A549 (cell line): ENCODE measurements around the gene UNC5C. TPM values are rescaled to one million over a fixed set of nuclear protein-coding genes. Genes with fewer than 3 reads are reported as not detected.

ENCODE experiments used
- ATAC-seq, 2 experiments: fragments of 200-7000 bp in 1 of 2; fragments of >200 bp in 1 of 2; cut with Nextera tagmentation in 1 of 2; cut with Tn5 transposase in 1 of 2; 3 replicates each; pipeline versions ENCODE4 v1.8.0 to v1.9.1; 2018 to 2020; ENCODE audit warnings: mild to moderate bottlenecking in 1 of 2, moderate library complexity in 1 of 2
- CTCF ChIA-PET: fragments of 300-600 bp; sonication (Branson Sonifier 250); formaldehyde crosslinking; extraction: SDS; loops from one replicate; lab custom pipeline; 2021; ENCODE audit warnings: antibody characterized with exemption, inconsistent platforms; lab: Yijun Ruan, JAX
- POLR2A ChIA-PET: fragments of 350-600 bp; formaldehyde crosslinking; extraction: SDS; loops from one replicate; lab custom pipeline; 2021; ENCODE audit warnings: antibody characterized with exemption, inconsistent platforms; lab: Yijun Ruan, JAX
- DNase-seq, 2 experiments: peaks; one replicate each; pipeline versions ENCODE4 v3.0.0 to v3.0.0-alpha.2; 2011 to 2016; ENCODE audit warnings: low read depth in 1 of 2, low spot score in 1 of 2
- FAIRE-seq: peaks from 2 replicates; lab custom pipeline; 2011; peaks lifted over from hg19 to GRCh38; lab: Jason Lieb, UNC
- H3K27ac ChIP-seq, 2 experiments: fragments of >200 bp; sonication (Bioruptor Twin); formaldehyde crosslinking; 3 replicates each; pipeline ENCODE4 v1.5.1; 2016 to 2017
- H3K4me1 ChIP-seq: fragments of >200 bp; sonication (Bioruptor Twin); formaldehyde crosslinking; 3 replicates; pipeline ENCODE4 v1.6.1; 2016
- H3K4me2 ChIP-seq: fragments of >200 bp; sonication (Bioruptor Twin); formaldehyde crosslinking; 3 replicates; pipeline ENCODE4 v1.6.1; 2016
- H3K4me3 ChIP-seq: fragments of >200 bp; sonication (Bioruptor Twin); formaldehyde crosslinking; 3 replicates; pipeline ENCODE4 v1.5.1; 2016
- H3K9me3 ChIP-seq: fragments of >200 bp; sonication (Bioruptor Twin); formaldehyde crosslinking; 3 replicates; pipeline ENCODE4 v1.6.1; 2016
- CBX8 ChIP-seq: fragments of 200-600 bp; sonication (generic); IDR thresholded peaks from 2 replicates; pipeline ENCODE4 v1.6.1; 2016
- EHF ChIP-seq: fragments of 250-450 bp; sonication (Bioruptor Pico); IDR thresholded peaks from 2 replicates; pipeline ENCODE4 v1.5.0; 2020; ENCODE audit warnings: mild to moderate bottlenecking
- ELK1 ChIP-seq: fragments of 150-350 bp; IDR thresholded peaks from 2 replicates; pipeline ENCODE4 v1.6.1; 2014; ENCODE audit warnings: low read depth, mild to moderate bottlenecking, low read length
- FOSB ChIP-seq: fragments of 250-450 bp; sonication (Bioruptor Pico); IDR thresholded peaks from 2 replicates; pipeline ENCODE4 v1.5.0; 2020; ENCODE audit warnings: mild to moderate bottlenecking, moderate library complexity
- HMGXB4 ChIP-seq: fragments of 250-450 bp; sonication (Bioruptor Pico); IDR thresholded peaks from 2 replicates; pipeline ENCODE4 v1.5.0; 2021; ENCODE audit warnings: mild to moderate bottlenecking, moderate library complexity, borderline replicate concordance
- JUN ChIP-seq, 2 experiments: fragments of >200 bp; sonication (Bioruptor Twin); formaldehyde crosslinking; IDR thresholded peaks; 2 replicates in 1 of 2; 3 replicates in 1 of 2; pipeline ENCODE4 v1.6.1; 2016 to 2017
- JUNB ChIP-seq: fragments of >200 bp; sonication (Bioruptor Twin); formaldehyde crosslinking; IDR thresholded peaks from 2 replicates; pipeline ENCODE4 v1.6.1; 2016
- KDM1A ChIP-seq: fragments of 200-600 bp; sonication (generic); IDR thresholded peaks from 2 replicates; pipeline ENCODE4 v1.6.1; 2016; ENCODE audit warnings: low read depth, mild to moderate bottlenecking
- MAZ ChIP-seq: fragments of 150-350 bp; IDR thresholded peaks from 2 replicates; pipeline ENCODE4 v1.6.1; 2014; ENCODE audit warnings: antibody characterized with exemption, low read depth, low read length, borderline replicate concordance
- POLR2A ChIP-seq: IDR thresholded peaks from 2 replicates; pipeline ENCODE4 v1.6.1; 2012; ENCODE audit warnings: mild to moderate bottlenecking, low read length
- TFCP2L1 ChIP-seq: fragments of 250-450 bp; sonication (Bioruptor Pico); IDR thresholded peaks from 2 replicates; pipeline ENCODE4 v1.5.0; 2021; ENCODE audit warnings: mild to moderate bottlenecking
- ZFP36 ChIP-seq: fragments of 450-650 bp; IDR thresholded peaks from 2 replicates; pipeline ENCODE4 v1.6.1; 2014; ENCODE audit warnings: borderline replicate concordance; ENCODE audit not compliant: partially characterized antibody
- WGBS: methylation state at CpG from one replicate; pipeline ENCODE4 v1.1.6; 2017; ENCODE audit errors: missing lambda C conversion rate; 5-methylcytosine and 5-hydroxymethylcytosine counted together
- polyA plus RNA-seq, 4 experiments: library from polyadenylated mRNA; depleted of rRNA in 3 of 4; stranded (reverse); fragments of >200 nt; fragmentation: RNase III in 1 of 4; extraction: RNeasy Plus Mini Kit Qiagen cat#74134 plus additional on column Dnase treatment in 1 of 4; gene quantifications; 2 replicates in 3 of 4; 3 replicates in 1 of 4; pipeline ENCODE4 v1.2.3, GENCODE V29; 2011 to 2017
- TF ChIP-seq, protein P1 (sequence below): fragments of >200 bp; sonication (Bioruptor Twin); formaldehyde crosslinking; IDR thresholded peaks from 2 replicates; pipeline ENCODE4 v1.6.1; 2016
- TF ChIP-seq, protein P2 (sequence below): fragments of 200-600 bp; sonication (generic); IDR thresholded peaks from 2 replicates; pipeline ENCODE4 v1.6.1; 2016; ENCODE audit warnings: antibody characterized with exemption, mild to moderate bottlenecking, moderate library complexity
- TF ChIP-seq, protein P3 (sequence below): fragments of 250-450 bp; sonication (Bioruptor Pico); IDR thresholded peaks from 2 replicates; pipeline ENCODE4 v1.5.0; 2020; ENCODE audit warnings: low read depth, mild to moderate bottlenecking, moderate library complexity

UNC5C gene
- polyA plus RNA-seq, 2 of the 4 experiments (the other 2 are of a cell fraction), result 0.13 TPM; not detected in 1

DNA sequence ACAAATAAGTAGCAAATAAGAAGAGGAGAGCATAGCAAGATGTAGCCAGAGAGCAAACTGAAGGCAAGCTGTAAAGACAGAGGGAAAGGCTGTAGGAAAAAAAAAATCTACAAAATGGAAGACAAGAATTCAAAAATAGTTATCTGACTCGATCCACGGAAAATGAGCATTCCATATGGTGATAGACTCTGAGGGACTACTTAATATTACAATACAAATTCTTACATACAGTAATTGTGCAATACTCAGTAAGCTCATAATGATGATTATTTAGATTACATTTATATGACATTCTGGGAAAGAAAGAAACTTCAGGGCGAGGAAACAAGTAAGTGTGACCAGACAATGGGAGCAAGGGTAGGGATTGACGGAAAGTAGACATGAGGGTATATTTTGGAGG, 102.6 kb downstream of the UNC5C start:
- Histone ChIP-seq H3K4me2 (no peak overlapping the region), H3K4me1 (no peaks in the 10 kb centered on the region), H3K9me3 (no peaks in the 10 kb centered on the region)
- no peak for DNase-seq
- TF ChIP-seq, protein P1, sequence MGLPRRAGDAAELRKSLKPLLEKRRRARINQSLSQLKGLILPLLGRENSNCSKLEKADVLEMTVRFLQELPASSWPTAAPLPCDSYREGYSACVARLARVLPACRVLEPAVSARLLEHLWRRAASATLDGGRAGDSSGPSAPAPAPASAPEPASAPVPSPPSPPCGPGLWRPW, result no peak
- TF ChIP-seq TFCP2L1 (no peak), POLR2A (no peak), ZFP36 (no peak), HMGXB4 (CRISPR knock-in tag) (no peak), EHF (CRISPR knock-in tag) (no peak), MAZ (no peak), JUN (IDR thresholded peaks at IDR 0.05) (no peak)
- TF ChIP-seq, all 56 proteins: peak for 0
- ATAC-seq, result no peak
- 92% methylated on average over 4 of the region's 4 CpGs for WGBS
- CTCF ChIA-PET, result interaction anchor here (0.7 kb wide), 1 partner anchor 57 kb away, joined by 3 read pairs; no protein-coding TSS in a partner anchor
- Histone ChIP-seq H3K27ac (no peak overlapping the region), H3K4me3 (no peak overlapping the region)
- POLR2A ChIA-PET, result no interaction called here
- FAIRE-seq, result no peak

DNA sequence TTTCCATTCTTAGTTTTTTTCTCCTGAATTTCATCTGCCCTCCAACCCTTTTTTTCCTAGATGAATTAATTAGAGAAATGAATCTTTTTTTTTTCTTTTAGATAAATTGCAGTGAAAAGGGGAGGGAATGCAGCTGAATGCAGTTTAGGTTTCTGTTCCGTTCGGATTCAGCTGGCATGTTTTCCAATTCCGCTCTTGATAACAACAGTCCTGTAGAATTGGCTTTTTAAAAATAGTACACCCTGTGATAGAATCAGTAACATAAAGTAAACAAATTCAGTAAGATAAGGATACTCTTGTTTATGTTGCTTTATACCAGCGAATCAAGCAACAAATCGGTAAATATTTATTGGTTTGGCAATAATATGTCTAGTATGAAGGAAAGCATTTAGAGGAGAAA, 103.5 kb downstream of the UNC5C start:
- Histone ChIP-seq H3K27ac (no peak overlapping the region), H3K9me3 (no peaks in the 10 kb centered on the region), H3K4me1 (no peaks in the 10 kb centered on the region), H3K4me3 (no peak overlapping the region), H3K4me2 (no peak overlapping the region)
- FAIRE-seq (no peak), DNase-seq (no peak), ATAC-seq (no peak)
- ChIA-PET CTCF (no interaction called here), POLR2A (no interaction called here)
- 85% methylated on average over 5 of the region's 5 CpGs for WGBS
- TF ChIP-seq KDM1A, result no peak
- TF ChIP-seq JUN (IDR thresholded peaks at IDR 0.05), result no peak
- TF ChIP-seq FOSB (CRISPR knock-in tag), result no peak
- TF ChIP-seq JUNB, result no peak

DNA sequence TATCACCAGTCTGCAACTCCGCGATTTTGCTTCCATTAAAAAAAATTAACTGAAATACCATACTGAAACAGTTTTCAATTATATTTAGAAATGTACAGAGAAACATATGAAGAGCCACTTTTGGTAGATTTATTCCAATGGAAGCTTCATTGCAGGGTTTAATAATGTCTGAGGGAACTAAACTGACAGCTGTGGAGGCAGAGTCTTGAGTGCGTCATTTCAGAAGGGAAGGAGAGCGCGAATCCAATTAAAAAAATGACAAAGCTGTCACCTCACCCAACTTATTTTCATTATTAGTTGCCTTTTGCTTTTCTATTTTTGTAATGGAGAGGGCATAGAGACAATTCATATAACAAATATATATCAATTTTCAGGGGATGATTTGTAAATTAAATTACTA, 104.0 kb downstream of the UNC5C start:
- H3K4me1 ChIP-seq, result no peaks in the 10 kb centered on the region
- ATAC-seq (no peak), FAIRE-seq (no peak), DNase-seq (no peak)
- H3K9me3 ChIP-seq, result no peaks in the 10 kb centered on the region
- ChIA-PET CTCF (no interaction called here), POLR2A (no interaction called here)
- 97% methylated on average over 5 of the region's 5 CpGs for WGBS
- TF ChIP-seq CBX8 (no peak), POLR2A (no peak), TFCP2L1 (no peak), ELK1 (no peak)
- TF ChIP-seq, protein P2, sequence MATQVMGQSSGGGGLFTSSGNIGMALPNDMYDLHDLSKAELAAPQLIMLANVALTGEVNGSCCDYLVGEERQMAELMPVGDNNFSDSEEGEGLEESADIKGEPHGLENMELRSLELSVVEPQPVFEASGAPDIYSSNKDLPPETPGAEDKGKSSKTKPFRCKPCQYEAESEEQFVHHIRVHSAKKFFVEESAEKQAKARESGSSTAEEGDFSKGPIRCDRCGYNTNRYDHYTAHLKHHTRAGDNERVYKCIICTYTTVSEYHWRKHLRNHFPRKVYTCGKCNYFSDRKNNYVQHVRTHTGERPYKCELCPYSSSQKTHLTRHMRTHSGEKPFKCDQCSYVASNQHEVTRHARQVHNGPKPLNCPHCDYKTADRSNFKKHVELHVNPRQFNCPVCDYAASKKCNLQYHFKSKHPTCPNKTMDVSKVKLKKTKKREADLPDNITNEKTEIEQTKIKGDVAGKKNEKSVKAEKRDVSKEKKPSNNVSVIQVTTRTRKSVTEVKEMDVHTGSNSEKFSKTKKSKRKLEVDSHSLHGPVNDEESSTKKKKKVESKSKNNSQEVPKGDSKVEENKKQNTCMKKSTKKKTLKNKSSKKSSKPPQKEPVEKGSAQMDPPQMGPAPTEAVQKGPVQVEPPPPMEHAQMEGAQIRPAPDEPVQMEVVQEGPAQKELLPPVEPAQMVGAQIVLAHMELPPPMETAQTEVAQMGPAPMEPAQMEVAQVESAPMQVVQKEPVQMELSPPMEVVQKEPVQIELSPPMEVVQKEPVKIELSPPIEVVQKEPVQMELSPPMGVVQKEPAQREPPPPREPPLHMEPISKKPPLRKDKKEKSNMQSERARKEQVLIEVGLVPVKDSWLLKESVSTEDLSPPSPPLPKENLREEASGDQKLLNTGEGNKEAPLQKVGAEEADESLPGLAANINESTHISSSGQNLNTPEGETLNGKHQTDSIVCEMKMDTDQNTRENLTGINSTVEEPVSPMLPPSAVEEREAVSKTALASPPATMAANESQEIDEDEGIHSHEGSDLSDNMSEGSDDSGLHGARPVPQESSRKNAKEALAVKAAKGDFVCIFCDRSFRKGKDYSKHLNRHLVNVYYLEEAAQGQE, result no peak
- TF ChIP-seq, protein P3, sequence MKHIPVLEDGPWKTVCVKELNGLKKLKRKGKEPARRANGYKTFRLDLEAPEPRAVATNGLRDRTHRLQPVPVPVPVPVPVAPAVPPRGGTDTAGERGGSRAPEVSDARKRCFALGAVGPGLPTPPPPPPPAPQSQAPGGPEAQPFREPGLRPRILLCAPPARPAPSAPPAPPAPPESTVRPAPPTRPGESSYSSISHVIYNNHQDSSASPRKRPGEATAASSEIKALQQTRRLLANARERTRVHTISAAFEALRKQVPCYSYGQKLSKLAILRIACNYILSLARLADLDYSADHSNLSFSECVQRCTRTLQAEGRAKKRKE (CRISPR knock-in tag), result no peak
- no peak overlapping the region for H3K4me3 ChIP-seq
- H3K27ac ChIP-seq, result no peak overlapping the region
- no peak overlapping the region for H3K4me2 ChIP-seq
